Liver (tissue), 9 donors: ENCODE results near the gene TBC1D4. TPM values are rescaled to one million over a fixed set of nuclear protein-coding genes. Genes with fewer than 3 reads are reported as not detected.

Experiments used
- DNase-seq: peaks from one replicate; pipeline ENCODE4 v3.0.0-alpha.2; 2017; ENCODE audit warnings: low spot score
- H3K27ac ChIP-seq, 2 donors: one replicate each; pipeline ENCODE4 v1.7.0; 2013; ENCODE audit warnings: inconsistent platforms in 2 of 2, low read length in 2 of 2, control low read depth in 1 of 2, low read depth in 1 of 2, mild to moderate bottlenecking in 1 of 2
- H3K27me3 ChIP-seq, 4 donors: one replicate each; pipeline versions ENCODE4 v1.6.1 to v1.7.0; 2013; ENCODE audit warnings: low read length in 3 of 4, inconsistent platforms in 1 of 4, mild to moderate bottlenecking in 1 of 4, moderate library complexity in 1 of 4; ENCODE audit not compliant: control insufficient read depth in 4 of 4, insufficient read depth in 4 of 4
- H3K36me3 ChIP-seq, 4 donors: one replicate each; pipeline versions ENCODE4 v1.6.1 to v1.7.0; 2013; ENCODE audit warnings: low read length in 3 of 4, mild to moderate bottlenecking in 3 of 4, low read depth in 1 of 4, moderate library complexity in 1 of 4; ENCODE audit not compliant: control insufficient read depth in 4 of 4, insufficient read depth in 3 of 4
- H3K4me1 ChIP-seq, 4 donors: one replicate each; pipeline versions ENCODE4 v1.6.1 to v1.7.0; 2013; ENCODE audit warnings: low read length in 3 of 4, mild to moderate bottlenecking in 3 of 4, moderate library complexity in 1 of 4; ENCODE audit not compliant: control insufficient read depth in 4 of 4, insufficient read depth in 4 of 4
- H3K4me3 ChIP-seq, 3 donors: one replicate each; pipeline versions ENCODE4 v1.6.1 to v1.7.0; 2013; ENCODE audit warnings: low read length in 3 of 3, control low read depth in 1 of 3, low read depth in 1 of 3, mild to moderate bottlenecking in 1 of 3
- H3K9ac ChIP-seq, 2 donors: one replicate each; pipeline ENCODE4 v1.7.0; 2013; ENCODE audit warnings: low read length in 2 of 2, mild to moderate bottlenecking in 2 of 2, moderate library complexity in 2 of 2, control low read depth in 1 of 2, low read depth in 1 of 2
- H3K9me3 ChIP-seq, 4 donors: one replicate each; pipeline versions ENCODE4 v1.6.1 to v1.7.0; 2013; ENCODE audit warnings: low read length in 3 of 4; ENCODE audit not compliant: control insufficient read depth in 4 of 4
- EGR1 ChIP-seq, 2 donors: IDR thresholded peaks; 2 replicates each; pipeline ENCODE4 v1.6.1; 2016 to 2018; ENCODE audit warnings: antibody characterized with exemption in 2 of 2, low read depth in 2 of 2
- FOXA1 ChIP-seq: IDR thresholded peaks from 2 replicates; pipeline ENCODE4 v1.6.1; 2016; ENCODE audit warnings: antibody characterized with exemption
- FOXA2 ChIP-seq: IDR thresholded peaks from 2 replicates; pipeline ENCODE4 v1.6.1; 2016; ENCODE audit warnings: antibody characterized with exemption
- GABPA ChIP-seq, 2 donors: IDR thresholded peaks in 1 of 2; conservative IDR thresholded peaks in 1 of 2; 2 replicates each; pipeline ENCODE4 v1.6.1; 2016; ENCODE audit warnings: antibody characterized with exemption in 2 of 2, mild to moderate bottlenecking in 1 of 2, moderate library complexity in 1 of 2
- HNF4A ChIP-seq, 2 donors: conservative IDR thresholded peaks; 2 replicates each; pipeline ENCODE4 v1.6.1; 2016; ENCODE audit warnings: antibody characterized with exemption in 2 of 2, mild to moderate bottlenecking in 2 of 2
- HNF4G ChIP-seq: IDR thresholded peaks from 2 replicates; pipeline ENCODE4 v1.6.1; 2016; ENCODE audit warnings: antibody characterized with exemption
- JUND ChIP-seq, 2 donors: IDR thresholded peaks; 2 replicates each; pipeline ENCODE4 v1.6.1; 2016; ENCODE audit warnings: antibody characterized with exemption in 2 of 2
- NR2F2 ChIP-seq: IDR thresholded peaks from 2 replicates; pipeline ENCODE4 v1.6.1; 2016; ENCODE audit warnings: antibody characterized with exemption
- RAD21 ChIP-seq, 2 donors: IDR thresholded peaks; 2 replicates each; pipeline ENCODE4 v1.6.1; 2016; ENCODE audit warnings: antibody characterized with exemption in 2 of 2, mild to moderate bottlenecking in 2 of 2
- RXRA ChIP-seq, 2 donors: IDR thresholded peaks; 2 replicates each; pipeline ENCODE4 v1.6.1; 2017 to 2018; ENCODE audit warnings: antibody characterized with exemption in 2 of 2, mild to moderate bottlenecking in 1 of 2
- SP1 ChIP-seq: IDR thresholded peaks from 2 replicates; pipeline ENCODE4 v1.6.1; 2018; ENCODE audit warnings: antibody characterized with exemption, mild to moderate bottlenecking
- TAF1 ChIP-seq: conservative IDR thresholded peaks from 2 replicates; pipeline ENCODE4 v1.6.1; 2016; ENCODE audit warnings: antibody characterized with exemption, mild to moderate bottlenecking
- YY1 ChIP-seq: IDR thresholded peaks from 2 replicates; pipeline ENCODE4 v1.6.1; 2016; ENCODE audit warnings: antibody characterized with exemption, mild to moderate bottlenecking
- WGBS: extraction: QIAGEN DNeasy Blood & Tissue Kit; methylation state at CpG from one replicate; pipeline ENCODE4 v1.1.7; 2013; 5-methylcytosine and 5-hydroxymethylcytosine counted together
- polyA plus RNA-seq, 2 donors: library from polyadenylated mRNA; stranded (reverse) in 1 of 2; unstranded in 1 of 2; fragments of 200-250 nt in 1 of 2; fragments of >200 nt in 1 of 2; fragmentation: Nextera tagmentation in 1 of 2; extraction: Ambion mirVana in 1 of 2; gene quantifications; one replicate each; pipeline versions ENCODE4 v1.2.1 to v1.2.3, GENCODE V29; 2013 to 2015
- total RNA-seq, 2 donors: library from RNA; depleted of rRNA; stranded (reverse); fragments of >200 nt; gene quantifications; one replicate each; pipeline ENCODE4 v1.2.3, GENCODE V29; 2014
- TF ChIP-seq, protein P1 (sequence below): IDR thresholded peaks from 2 replicates; pipeline ENCODE4 v1.6.1; 2016; ENCODE audit warnings: antibody characterized with exemption
- TF ChIP-seq, protein P2 (sequence below): IDR thresholded peaks from 2 replicates; pipeline ENCODE4 v1.6.1; 2016; ENCODE audit warnings: antibody characterized with exemption
- TF ChIP-seq, protein P3 (sequence below): fragments of 150-350 bp; IDR thresholded peaks from 2 replicates; pipeline ENCODE4 v1.5.1; 2017; ENCODE audit warnings: improper control_type of control experiment, low read depth, low read length; ENCODE audit not compliant: missing input control
- TF ChIP-seq, protein P4 (sequence below): IDR thresholded peaks from 2 replicates; pipeline ENCODE4 v1.6.1; 2016; ENCODE audit warnings: antibody characterized with exemption
- donor health status: healthy.
- donor health status: healthy.
- donor health status: healthy.
- donor health status: healthy.
- donor health status: healthy.

The TBC1D4 gene
- total and polyA plus RNA-seq, 4 donors = 2.3 to 11.1 (median 6.5) TPM

DNA sequence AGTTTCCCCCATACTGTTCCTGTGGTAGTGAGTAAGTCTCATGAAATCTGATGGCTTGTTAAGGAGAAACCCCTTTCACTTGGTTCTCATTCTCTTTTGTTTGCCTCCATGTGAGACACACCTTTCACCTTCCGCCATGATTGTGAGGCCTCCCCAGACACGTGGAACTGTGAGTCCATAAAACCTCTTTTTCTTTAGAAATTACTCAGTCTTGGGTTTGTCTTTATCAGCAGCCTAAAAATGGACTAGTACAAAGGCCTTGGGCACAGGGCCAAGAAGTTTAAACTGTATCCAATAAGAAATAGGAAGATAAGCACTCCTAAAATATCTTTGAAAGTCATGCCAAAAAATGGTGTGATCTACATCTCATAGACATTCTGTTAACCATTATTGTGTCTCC is 176.9 kb downstream of the TBC1D4 start (continued):
- TF ChIP-seq, protein P1, sequence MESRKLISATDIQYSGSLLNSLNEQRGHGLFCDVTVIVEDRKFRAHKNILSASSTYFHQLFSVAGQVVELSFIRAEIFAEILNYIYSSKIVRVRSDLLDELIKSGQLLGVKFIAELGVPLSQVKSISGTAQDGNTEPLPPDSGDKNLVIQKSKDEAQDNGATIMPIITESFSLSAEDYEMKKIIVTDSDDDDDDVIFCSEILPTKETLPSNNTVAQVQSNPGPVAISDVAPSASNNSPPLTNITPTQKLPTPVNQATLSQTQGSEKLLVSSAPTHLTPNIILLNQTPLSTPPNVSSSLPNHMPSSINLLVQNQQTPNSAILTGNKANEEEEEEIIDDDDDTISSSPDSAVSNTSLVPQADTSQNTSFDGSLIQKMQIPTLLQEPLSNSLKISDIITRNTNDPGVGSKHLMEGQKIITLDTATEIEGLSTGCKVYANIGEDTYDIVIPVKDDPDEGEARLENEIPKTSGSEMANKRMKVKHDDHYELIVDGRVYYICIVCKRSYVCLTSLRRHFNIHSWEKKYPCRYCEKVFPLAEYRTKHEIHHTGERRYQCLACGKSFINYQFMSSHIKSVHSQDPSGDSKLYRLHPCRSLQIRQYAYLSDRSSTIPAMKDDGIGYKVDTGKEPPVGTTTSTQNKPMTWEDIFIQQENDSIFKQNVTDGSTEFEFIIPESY = no peak

DNA sequence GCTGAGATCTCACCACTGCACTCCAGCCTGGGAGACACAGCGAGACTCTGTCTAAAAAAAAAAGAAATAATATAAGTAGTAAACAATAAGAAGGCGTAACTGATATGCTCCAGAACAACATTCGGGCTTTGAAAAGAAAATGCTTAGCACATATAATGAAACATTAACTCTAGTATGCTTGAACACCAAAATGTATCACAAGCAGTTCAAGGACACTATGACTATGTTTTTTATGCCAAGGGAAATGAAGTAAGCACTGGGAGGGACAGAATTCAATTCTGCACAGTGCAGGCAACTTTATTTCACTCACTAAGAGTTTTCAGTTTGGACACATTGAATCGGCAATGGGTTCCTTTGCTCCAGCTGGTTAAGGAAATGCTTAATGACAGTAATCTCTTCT is 178.7 kb downstream of the TBC1D4 start:
- H3K36me3 ChIP-seq = peaks cover 0 to 3% (median 0%) of the 10 kb centered on the region in 4 donors
- TF ChIP-seq JUND (IDR thresholded peaks at IDR 0.05) (no peak), RXRA (IDR thresholded peaks at IDR 0.05) (peak in 1 of 2 donors; percentile 21), SP1 (peak; percentile 46), HNF4A (conservative IDR thresholded peaks at IDR 0.05) (peak in 1 of 2 donors; percentile 11), GABPA (IDR thresholded peaks at IDR 0.05 in 1 of 2, conservative IDR thresholded peaks at IDR 0.05 in 1 of 2) (no peak)
- TF ChIP-seq, protein P2, sequence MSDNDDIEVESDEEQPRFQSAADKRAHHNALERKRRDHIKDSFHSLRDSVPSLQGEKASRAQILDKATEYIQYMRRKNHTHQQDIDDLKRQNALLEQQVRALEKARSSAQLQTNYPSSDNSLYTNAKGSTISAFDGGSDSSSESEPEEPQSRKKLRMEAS = no peak
- H3K4me3 ChIP-seq = no peak overlapping the region
- H3K9ac ChIP-seq = no peak overlapping the region
- no peaks in the 10 kb centered on the region for H3K27me3 ChIP-seq
- no peaks in the 10 kb centered on the region for H3K9me3 ChIP-seq
- no peak for DNase-seq
- peaks cover 3 to 15% (median 7%) of the 10 kb centered on the region in 4 donors for H3K4me1 ChIP-seq
- H3K27ac ChIP-seq = no peak overlapping the region
- 67% methylated on average over 4 of the region's 4 CpGs for WGBS

DNA sequence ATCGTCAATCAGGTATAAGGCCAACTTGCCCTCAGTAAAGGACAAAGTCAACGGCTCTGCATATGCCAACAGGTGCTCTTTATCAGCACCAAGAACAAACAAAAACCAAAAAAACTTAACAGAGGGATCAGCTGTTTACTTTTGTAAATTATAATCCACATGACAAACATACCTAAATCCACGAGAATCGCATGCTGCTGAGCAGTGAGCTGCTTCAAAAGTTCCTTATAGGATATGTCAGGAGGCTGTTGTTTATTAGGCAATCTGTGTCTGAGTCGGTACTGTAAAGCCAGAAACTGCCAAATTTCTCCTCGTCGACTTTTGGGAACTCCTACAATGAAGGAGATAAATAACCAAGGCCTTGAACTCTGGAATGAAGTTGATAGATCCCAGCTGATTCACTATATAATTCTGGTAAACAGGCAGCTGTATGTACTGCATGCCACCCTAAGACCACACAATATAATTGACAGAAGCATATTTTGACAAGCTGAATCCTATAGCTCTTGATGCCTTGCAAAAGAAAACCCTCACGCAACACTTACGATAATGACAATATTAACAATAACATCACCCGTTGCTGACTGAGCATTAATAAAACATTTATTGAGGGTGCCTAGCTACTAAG is 179.8 kb downstream of the TBC1D4 start:
- Histone ChIP-seq H3K36me3 (peaks cover 0 to 3% (median 0%) of the 10 kb centered on the region in 4 donors), H3K9me3 (no peaks in the 10 kb centered on the region), H3K4me3 (no peak overlapping the region), H3K4me1 (peaks cover 3 to 15% (median 7%) of the 10 kb centered on the region in 4 donors), H3K27me3 (no peaks in the 10 kb centered on the region), H3K27ac (no peak overlapping the region), H3K9ac (no peak overlapping the region)
- peak in 1 of 2 donors; percentile 9 for TF ChIP-seq RXRA (IDR thresholded peaks at IDR 0.05)
- no peak for TF ChIP-seq NR2F2
- no peak for TF ChIP-seq HNF4G
- TF ChIP-seq FOXA2 = peak; percentile 21
- TF ChIP-seq SP1 = peak; percentile 15
- TF ChIP-seq HNF4A (conservative IDR thresholded peaks at IDR 0.05) = peak; percentile 29 to 39
- DNase-seq = no peak
- WGBS = 43% methylated on average over 10 of the region's 10 CpGs

DNA sequence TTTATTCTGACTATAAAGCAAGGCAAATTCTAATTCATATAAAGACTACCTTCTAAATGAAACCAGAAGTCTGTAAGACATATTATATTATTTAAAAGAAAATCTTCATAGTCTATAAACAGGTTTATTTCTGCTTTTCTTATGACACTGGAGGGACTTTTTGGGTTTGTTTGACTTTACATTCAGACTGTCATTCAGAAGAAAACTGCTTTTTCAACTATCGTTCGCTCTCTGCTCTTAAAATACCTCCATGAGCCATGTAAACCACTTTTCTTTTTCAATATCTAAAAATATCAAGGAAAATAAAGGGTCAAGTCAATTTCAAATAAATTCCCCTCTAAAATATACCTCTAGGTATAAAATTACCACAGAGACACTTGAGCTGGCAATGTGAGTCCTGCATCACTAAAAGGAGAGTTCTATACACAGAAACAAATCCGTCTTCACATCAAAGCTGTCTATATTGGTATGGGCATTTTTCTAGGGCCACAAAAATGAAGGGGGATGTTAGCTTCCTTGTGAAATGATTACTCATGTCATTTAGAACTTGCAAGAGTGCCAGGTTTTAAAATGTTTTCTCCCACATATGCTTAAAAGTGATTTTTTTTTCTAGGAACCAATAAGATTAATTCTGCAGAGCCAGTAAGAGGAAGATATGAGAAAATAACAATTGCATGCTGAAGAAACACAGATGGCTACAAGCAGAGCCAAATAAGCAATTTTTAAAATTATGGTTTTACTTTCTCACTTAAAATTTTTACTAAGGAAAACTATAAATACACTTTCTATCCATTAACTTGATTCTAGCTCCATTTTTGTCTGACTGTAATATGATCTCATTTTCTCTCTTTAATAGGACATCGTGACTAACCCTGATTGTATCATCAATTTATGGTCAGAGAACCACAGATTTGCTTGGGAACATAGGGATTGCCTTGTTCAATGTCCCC is 181.8 kb downstream of the TBC1D4 start:
- Histone ChIP-seq H3K9ac (no peak overlapping the region), H3K4me1 (peaks cover 3 to 15% (median 7%) of the 10 kb centered on the region in 4 donors), H3K4me3 (no peak overlapping the region), H3K36me3 (peaks cover 0 to 3% (median 0%) of the 10 kb centered on the region in 4 donors), H3K27me3 (no peaks in the 10 kb centered on the region), H3K9me3 (no peaks in the 10 kb centered on the region), H3K27ac (no peak overlapping the region)
- 86% methylated on average over 4 of the region's 4 CpGs for WGBS
- DNase-seq = no peak
- no peak for TF ChIP-seq JUND (IDR thresholded peaks at IDR 0.05)
- TF ChIP-seq, protein P1 = no peak
- TF ChIP-seq, protein P2 = no peak
- TF ChIP-seq RXRA (IDR thresholded peaks at IDR 0.05) = no peak
- TF ChIP-seq, protein P3, sequence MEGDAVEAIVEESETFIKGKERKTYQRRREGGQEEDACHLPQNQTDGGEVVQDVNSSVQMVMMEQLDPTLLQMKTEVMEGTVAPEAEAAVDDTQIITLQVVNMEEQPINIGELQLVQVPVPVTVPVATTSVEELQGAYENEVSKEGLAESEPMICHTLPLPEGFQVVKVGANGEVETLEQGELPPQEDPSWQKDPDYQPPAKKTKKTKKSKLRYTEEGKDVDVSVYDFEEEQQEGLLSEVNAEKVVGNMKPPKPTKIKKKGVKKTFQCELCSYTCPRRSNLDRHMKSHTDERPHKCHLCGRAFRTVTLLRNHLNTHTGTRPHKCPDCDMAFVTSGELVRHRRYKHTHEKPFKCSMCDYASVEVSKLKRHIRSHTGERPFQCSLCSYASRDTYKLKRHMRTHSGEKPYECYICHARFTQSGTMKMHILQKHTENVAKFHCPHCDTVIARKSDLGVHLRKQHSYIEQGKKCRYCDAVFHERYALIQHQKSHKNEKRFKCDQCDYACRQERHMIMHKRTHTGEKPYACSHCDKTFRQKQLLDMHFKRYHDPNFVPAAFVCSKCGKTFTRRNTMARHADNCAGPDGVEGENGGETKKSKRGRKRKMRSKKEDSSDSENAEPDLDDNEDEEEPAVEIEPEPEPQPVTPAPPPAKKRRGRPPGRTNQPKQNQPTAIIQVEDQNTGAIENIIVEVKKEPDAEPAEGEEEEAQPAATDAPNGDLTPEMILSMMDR = no peak
- no peak for TF ChIP-seq HNF4A (conservative IDR thresholded peaks at IDR 0.05)
- no peak for TF ChIP-seq RAD21 (IDR thresholded peaks at IDR 0.05)
- TF ChIP-seq FOXA2 = no peak
- TF ChIP-seq TAF1 = no peak
- TF ChIP-seq NR2F2 = no peak
- no peak for TF ChIP-seq YY1
- no peak for TF ChIP-seq FOXA1
- TF ChIP-seq EGR1 (IDR thresholded peaks at IDR 0.05; ENCODE audit: low read depth in 2 of 2) = no peak
- TF ChIP-seq, protein P4, sequence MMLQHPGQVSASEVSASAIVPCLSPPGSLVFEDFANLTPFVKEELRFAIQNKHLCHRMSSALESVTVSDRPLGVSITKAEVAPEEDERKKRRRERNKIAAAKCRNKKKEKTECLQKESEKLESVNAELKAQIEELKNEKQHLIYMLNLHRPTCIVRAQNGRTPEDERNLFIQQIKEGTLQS = no peak
